Stimulated activated naive CD4-positive, alpha-beta T cell treated with Interleukin-2 at 50 U/mL for 16 hours (primary cell): Measurements from ENCODE around the gene EIF3K.

ENCODE experiments used
- DNase-seq: peaks from one replicate; lab custom pipeline; 2025; lab: John Stamatoyannopoulos, UW

EIF3K gene

GRCh38 chr19:38684078-38684861 lies 65.3 kb downstream of the EIF3K start:
- DNase-seq = no peak

- DNase-seq = no peak
Observed at GRCh38 chr19:38684862-38685665, 66.1 kb downstream of the EIF3K start.

GRCh38 chr19:38685666-38686529 lies 66.9 kb downstream of the EIF3K start:
- DNase-seq = no peak

GRCh38 chr19:38686530-38686888 lies 67.5 kb downstream of the EIF3K start:
- peak; percentile 41 for DNase-seq
